ENCODE data around the gene APC2. TPM values are rescaled to one million over a fixed set of nuclear protein-coding genes. Genes with fewer than 3 reads are reported as not detected.

The APC2 gene
- total RNA-seq = 276 TPM

GRCh38 chr19:1449467-1450442 is at the start of gene APC2:
Gene APC2, plus strand, starts transcription at chr19:1450121. Its CDS starts 2,881 bp downstream, at chr19:1453002.

DNA sequence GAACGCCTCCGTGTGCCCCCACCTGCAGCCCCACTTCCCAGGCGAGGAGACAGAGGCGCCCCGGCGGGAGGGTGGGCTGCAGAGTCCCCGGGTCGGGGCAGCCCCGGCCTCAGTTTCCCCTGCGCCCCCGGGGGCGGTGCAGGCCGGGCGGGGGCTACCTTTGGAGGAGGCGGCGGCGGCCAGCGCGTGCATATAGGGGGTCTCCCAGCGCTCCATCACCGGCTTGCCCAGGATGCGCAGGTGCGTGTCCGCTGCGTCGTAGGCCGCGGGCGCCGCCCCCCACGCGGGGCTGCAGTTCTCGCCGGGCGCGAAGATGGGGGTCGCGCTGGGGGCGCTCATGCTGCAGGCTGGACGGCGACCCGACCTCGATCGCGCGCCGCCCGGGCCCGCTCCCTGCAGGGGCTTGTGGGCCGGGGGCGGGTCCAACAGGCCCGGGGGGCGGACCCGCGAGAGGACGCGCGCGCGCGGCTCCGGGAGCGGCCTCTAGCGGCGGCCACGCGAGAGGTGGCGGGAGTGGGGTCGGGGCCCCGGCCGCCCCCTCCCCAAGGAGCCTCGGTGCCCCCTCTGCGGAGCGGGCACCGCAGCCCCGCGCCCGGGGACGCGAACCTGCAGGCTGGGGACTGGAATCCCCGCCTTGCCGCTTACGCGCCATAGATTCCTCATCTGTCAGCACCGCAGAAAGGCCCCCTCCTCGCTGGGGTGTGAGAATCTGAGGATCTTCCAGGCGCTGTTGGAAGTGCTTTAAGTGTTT is 48.6 kb upstream of the APC2 start, which contains the start of gene GAMT:
TSS of gene GAMT (minus strand) at position 405 of the 751 bp plus-strand sequence. CDS start at position 339, 66 bp downstream.

GRCh38 chr19:1407528-1408299 is 42.2 kb upstream of the APC2 start, which contains the start of gene DAZAP1:
Gene DAZAP1, plus strand, starts transcription at chr19:1407586. Its CDS starts 188 bp downstream, at chr19:1407774.

DNA sequence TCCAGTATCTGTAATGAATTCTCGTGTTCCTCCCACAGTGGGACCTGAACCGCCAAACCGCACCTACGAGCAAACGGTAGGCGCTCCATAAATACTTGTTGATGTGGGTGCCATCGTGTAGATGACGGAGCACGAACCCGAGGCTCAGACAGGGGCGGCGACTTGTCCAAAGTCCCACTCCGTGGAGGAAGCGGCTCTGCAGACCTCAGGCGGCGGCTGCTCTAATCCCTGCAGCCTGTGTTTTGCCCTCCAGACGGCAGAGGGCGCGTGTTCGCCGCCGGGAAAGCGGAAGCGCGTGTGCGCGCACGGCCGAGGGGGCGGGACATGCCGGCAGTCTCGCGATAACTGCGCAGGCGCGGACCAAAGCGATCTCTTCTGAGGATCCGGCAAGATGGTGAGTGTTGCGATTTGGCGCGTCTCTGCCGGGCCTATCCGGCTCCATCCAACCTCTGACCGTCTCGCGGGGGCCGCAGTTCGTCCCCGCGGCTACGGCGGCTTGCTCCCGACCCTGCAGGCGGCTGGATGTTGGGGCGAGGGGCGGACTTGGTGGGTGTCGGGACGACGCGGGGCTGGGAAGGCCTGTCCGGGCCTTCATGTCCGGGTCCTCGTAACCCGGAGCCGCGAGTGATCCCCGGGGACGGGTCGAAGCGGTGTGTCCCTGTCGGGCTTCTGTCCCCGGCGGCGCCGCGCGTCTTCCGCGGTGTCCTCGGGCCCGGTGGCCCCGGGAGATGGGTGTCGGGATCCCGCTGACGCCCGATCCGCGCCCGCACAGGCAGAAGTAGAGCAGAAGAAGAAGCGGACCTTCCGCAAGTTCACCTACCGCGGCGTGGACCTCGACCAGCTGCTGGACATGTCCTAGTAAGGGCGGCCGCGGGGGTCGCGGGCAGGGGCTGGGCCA is 11.6 kb upstream of the APC2 start, which contains the start of gene RPS15:
TSS of gene RPS15 (plus strand) at position 362 of the 898 bp plus-strand sequence. CDS start at position 392, 30 bp downstream.

GRCh38 chr19:1478934-1479707 is 29.2 kb downstream of the APC2 start, which contains the start of gene C19orf25:
Gene C19orf25, minus strand, starts transcription at chr19:1479215. Its CDS starts 312 bp downstream, at chr19:1478903.

DNA sequence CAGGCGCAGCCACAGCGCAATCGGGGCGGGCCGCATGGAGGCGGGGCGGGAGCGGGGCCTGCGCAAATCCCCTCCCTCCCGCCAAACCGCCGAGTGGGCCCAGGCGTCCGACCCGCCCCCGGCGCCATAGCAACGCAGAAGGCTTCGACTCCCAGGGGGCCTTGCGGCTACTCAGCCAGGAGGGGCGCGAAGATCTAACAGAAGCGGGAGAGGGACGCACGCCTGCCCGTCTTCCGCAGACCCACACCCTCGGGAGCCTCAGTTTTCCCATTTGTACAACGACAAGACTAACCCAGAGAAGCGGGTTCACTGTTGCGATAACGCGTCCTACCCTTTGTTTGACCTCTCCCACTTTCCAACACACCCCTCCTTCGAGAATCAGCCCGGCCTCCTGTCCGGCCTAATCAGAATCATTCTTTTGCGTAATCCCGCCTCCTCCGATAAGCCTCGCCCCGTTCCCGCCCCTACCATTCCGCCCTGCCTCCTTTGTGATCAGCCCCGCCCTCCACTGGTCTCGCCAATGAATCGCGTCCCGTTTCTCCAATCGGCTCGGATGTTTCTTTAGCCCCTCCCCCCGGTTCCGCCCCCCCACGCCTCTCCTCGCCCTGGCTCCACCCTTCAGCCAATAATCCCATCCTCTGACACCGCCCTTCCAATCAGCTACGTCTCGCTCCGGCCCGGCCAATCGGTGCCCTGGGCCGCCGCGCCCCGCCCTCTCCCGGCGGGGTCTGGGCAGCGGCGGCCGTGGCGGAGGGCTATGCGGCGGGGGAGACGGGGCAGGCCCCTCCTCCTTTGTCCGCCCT is 40.6 kb downstream of the APC2 start, which contains the start of gene PCSK4:
TSS of gene PCSK4 (minus strand) at position 40 of the 803 bp plus-strand sequence. CDS start at position 36, 4 bp downstream.

DNA sequence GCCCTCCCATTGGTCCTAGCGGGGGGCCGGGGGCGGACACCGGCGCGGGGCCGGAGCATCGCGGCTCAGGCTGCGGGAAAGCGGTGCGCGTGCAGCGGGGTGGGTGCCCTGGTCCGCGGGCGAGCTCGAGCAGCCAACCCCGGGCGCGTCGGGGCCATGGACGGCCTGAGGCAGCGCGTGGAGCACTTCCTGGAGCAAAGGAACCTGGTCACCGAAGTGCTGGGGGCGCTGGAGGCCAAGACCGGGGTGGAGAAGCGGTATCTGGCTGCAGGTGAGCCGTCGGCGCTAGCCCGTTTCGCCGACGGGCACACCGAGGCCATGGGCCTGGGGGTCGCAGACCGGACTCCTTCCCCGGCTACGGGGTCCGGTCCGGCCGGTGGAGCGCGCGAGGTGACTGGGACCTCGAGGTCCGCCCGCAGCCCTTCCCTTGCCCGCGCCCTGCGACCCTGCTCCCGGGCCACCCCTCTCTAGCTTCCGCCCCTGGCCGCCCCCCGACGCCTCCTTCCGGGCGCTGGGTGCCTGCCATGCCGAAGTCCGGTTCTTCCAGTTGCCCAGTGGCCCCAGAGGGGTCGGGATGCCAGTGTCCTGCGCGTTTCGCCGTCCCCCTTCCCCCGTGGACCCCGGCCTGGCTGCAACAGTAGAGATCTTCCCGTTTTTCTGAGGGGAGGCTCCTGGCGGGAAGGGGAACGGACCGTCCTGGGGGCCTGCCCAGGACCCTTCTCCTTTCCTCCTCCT is 41.4 kb downstream of the APC2 start, which contains the start of gene REEP6:
TSS of gene REEP6 (plus strand) at position 68 of the 735 bp plus-strand sequence. CDS start at position 157, 89 bp downstream.

GRCh38 chr19:1512671-1513498 is 63.0 kb downstream of the APC2 start, which contains the start of gene ADAMTSL5:
Gene ADAMTSL5, minus strand, starts transcription at chr19:1513019. Its CDS starts 2,076 bp downstream, at chr19:1510943.

Other genes starting within 250 kb of the APC2 start
- gene STK11, start 244.3 kb upstream of the APC2 start, total RNA-seq = 43.2 TPM
- gene CBARP, start 212.1 kb upstream of the APC2 start, total RNA-seq = 15.3 TPM
- 15.7 TPM for gene ATP5F1D, start 208.4 kb upstream of the APC2 start, total RNA-seq
- gene MIDN, start 201.5 kb upstream of the APC2 start, total RNA-seq = 24.4 TPM
- gene CIRBP, start 180.8 kb upstream of the APC2 start, total RNA-seq = 380 TPM
- 8.1 TPM for gene FAM174C, start 174.6 kb upstream of the APC2 start, total RNA-seq
- gene EFNA2, start 164.2 kb upstream of the APC2 start, total RNA-seq = 7.5 TPM
- 36.6 TPM for gene NDUFS7, start 66.2 kb upstream of the APC2 start, total RNA-seq
- gene GAMT, start 48.6 kb upstream of the APC2 start, total RNA-seq = 15.0 TPM
- gene DAZAP1, start 42.5 kb upstream of the APC2 start, total RNA-seq = 40.1 TPM
- 535 TPM for gene RPS15, start 11.7 kb upstream of the APC2 start, total RNA-seq
- 24.1 TPM for gene C19orf25, start 29.1 kb downstream of the APC2 start, total RNA-seq
- gene PCSK4, start 40.2 kb downstream of the APC2 start, total RNA-seq = 3.8 TPM
- gene REEP6, start 41.1 kb downstream of the APC2 start, total RNA-seq = 2.2 TPM
- gene ADAMTSL5, start 62.9 kb downstream of the APC2 start, total RNA-seq = not detected
- gene PLK5, start 74.0 kb downstream of the APC2 start, total RNA-seq = 0.31 TPM
- gene MEX3D, start 118.2 kb downstream of the APC2 start, total RNA-seq = 44.8 TPM
- gene MBD3, start 142.7 kb downstream of the APC2 start, total RNA-seq = 67.6 TPM
- gene UQCR11, start 155.3 kb downstream of the APC2 start, total RNA-seq = 52.0 TPM
- gene TCF3, start 202.5 kb downstream of the APC2 start, total RNA-seq = 33.8 TPM

All from parietal lobe (tissue), 1 donor.